Measurements from ENCODE around the gene CORIN.
A peak's percentile ranks its signal among the peaks of the same experiment; 100 is the strongest.

CORIN gene

DNA sequence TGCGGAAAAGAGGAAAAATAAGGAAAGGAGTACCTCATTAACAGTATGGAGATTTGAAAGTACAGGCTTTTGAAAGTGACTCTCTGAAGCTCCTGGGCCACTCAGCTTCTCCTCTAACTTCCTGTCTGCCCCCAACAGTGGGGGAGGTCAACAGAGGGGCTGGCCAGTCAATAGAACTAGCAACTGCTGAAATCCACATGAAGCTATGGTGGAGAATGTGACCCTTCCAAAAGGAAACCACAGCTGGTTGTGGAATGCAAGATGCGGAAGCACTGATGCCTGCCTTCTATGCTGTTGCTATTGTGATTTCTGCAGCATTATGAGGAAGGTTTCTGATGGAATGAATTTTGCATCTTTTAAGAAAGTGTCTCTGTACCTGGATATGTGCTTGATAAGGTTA is 2.4 kb downstream of the CORIN start:
- DNase-seq = no peak

DNA sequence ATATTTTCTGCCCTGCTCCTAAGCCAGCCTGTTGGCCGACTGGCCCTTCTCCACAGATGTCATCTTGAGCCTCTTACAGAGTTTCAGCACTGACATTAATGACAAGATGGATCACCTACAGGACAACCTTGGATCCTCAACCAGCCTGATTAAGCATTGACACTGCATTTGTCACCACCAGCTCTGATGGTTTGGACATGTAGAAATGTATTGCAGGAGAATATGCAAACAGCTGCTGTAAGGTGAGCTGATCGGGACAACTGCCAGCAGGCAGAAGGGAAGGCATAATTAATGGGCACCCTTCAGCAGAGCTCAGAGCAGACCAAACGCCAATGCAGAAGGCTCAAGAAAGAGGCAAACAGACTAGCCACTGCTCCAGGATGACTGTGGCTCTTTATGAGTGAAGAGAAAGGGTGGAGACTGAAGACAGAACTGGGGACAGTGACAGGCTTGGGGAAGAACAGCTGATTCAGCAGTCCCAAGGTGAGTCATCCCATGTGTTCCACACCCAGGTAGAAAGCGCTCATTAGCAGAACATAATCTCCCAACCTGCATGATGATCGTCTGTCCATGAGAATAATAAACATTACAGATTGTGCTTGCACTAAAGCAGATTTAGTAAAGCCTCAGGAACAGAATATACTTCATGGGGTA is 6.7 kb downstream of the CORIN start:
- DNase-seq = no peak

DNA sequence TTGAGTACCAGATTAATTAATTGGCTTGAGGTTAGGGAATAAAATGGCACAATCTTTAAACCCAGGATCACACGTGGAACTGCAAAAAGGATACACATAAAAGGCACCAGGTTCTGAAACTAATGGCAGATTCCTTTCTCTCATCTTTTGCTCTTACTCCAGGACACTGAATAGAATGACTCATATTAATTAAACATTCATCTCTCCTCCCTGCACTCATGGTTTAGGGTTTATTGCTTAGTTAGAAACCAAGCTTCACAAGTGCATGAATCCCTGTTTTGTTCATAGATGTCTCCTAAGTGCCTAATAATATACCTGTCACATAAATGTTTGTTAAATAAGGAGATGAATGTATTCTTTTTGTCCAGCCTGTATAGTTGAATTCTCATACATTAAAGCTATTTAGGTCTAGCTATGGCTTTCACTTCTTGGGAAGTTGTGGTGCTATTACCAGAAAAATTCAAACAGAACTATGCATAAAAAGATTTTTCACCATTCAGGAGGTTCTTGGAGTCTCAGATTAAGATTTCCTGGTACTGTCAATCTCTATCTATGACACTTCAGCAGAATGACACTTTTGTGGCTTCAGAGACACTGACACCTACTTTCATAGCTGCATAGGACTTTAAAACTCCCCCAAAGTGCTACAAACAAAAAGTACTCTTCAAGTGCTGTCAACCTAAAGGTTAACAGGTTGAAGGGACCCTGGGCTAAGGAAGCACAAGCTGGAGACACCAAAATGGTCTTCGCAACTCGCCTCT is 7.4 kb downstream of the CORIN start:
- no peak for DNase-seq

DNA sequence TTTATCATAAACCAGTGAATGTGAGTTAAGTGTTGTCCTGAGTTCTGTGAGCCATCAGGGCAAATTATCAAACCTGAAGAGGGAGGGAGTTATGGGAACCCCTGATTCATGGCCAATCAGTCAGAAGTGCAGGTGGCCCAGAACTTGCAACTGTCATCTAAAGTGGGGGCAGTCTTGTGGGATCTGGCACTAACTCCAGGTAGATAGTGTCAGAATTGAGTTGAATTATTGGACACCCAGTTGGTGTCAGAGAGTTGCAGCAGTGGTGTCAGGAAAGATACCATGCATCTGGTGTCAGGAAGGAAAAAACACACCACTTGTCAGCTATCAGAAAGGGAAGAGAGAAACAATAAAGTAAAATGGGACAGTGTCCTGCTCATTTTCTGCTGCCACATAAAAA is 8.4 kb downstream of the CORIN start:
- no peak for DNase-seq

DNA sequence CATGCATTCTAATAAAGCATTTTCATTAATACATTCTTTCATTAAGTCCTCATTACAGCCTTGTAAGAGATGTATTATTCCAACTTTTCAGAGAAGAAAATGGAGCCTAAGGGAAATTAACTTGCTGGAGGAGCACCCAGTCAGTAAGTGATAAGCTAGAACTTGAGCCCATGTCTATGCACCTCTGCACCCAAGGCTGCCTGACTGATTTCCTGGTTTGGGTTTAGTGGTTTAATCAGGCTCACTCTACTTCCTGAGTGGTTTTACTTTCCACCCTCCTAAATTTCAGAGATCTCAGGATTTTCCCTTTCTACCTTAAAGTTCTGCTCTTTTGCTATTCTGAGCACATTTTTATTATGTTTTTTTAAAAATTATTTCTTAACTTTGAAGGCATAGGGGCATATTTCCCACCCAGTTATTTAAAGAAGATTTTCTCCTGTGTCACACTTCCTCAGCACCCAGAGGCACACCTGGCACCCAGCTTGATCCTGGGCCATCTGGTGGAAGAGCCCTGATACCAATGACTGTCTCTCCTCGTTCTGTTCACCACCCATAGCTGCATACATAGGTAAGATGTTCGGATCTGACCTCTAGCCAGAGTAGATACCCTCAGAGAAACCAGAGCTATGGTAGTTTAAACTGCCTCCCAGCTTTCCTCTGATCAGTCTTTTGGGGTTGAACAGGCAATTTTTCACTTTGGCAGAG is 10.4 kb downstream of the CORIN start:
- no peak for DNase-seq

DNA sequence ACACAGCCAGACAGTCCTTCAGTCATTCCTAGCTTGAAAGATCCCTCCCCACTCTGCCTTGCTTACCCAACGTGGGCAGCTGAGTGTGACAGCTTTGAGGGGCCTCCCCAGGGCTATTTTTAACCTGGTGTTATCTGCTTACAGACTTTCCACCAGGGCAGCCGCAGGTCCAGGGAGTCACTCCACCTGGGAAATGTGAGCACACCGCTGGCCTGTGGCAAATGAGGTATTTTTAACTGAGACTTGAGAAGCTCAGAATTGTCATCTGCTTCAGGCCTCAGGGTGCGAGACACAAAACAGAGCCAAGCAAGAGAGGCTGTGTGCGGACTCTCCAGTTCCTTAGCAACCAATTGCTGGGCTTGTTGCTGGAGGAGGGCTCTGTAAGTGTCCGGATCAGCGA is 13.0 kb downstream of the CORIN start:
- DNase-seq = no peak

DNA sequence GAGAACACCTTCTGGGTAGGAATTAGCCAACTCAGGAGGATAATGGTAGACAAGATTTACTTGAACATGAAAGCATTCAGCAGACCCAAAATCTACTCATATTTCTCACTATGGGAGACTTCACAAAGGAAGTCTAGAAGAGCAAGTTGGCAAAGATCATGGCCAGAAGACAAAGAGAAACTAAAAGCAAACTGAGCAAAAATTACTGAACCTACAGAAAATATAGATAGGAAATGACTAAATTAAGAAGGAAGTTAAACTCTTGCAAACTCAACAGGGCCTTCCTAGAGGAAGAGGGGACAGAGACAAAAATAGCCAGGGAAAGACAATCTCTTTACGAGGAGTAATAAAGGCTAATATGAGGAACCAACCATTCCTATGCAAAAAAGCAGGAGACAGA is 18.7 kb downstream of the CORIN start:
- DNase-seq = no peak

DNA sequence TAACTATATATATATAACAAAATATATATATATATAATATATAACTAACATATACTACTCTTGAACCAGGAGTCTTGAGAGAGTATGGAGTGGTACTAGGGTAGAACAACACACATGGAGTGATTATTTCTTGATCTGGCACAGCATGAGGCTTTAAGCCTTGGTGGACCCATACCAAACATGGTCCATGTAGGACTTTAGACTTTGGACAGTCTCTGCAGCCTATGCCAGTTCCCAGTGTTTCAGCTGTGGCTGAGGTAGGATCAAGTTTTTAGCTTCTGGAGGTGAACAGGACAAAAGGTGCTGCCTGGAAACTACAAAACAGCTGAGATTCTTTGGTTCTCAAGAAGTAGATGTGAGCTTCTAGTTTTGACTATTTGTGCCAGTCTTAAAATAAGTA is 20.6 kb downstream of the CORIN start:
- DNase-seq = no peak

DNA sequence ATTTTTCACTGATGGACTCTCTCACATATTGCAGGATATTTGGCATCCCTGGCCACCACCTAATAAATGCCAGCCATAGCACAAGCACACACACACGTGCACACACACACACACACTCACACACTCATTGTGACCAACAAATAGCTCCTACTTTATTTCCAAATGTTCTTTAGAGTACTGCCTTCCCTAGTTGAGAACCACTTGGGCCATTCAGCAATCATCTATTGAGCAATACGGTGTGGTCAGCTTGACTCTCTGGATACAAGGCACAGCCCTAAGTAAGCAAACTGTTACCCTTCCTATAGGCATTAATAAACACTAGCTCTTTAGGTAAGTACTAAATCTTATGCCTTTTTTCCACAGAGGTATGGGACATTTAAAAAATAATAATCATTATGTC is 21.1 kb downstream of the CORIN start:
- no peak for DNase-seq

DNA sequence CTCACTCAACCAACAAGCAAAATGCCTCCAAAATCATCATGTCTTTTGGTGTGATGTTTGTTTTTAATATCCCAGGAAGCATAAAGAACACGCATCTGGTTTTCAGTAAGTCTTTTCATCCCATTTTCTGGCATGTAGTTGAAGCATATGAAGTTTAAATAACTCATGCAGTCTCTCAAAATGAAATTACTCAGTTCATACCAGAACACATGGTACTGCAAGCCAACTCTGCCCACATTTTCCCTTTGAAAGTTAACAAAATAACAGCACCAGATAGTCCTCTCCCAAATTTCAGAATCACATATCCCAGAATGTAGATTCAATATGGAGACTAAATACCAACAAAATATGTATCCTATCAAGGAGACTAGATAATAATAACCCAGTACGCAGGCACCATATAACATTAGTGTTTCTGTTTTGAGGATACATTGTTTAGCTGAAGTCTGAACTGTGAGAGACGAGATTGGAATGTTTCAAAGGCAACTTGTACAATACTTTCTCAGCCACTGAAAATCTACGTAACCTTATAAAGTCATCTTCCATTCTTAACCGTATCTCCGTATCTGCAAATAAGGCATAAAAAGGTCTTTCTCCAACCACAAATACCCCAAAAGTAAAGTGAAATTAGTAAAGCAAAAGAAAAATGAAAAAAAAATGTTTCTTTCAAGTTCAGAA is 23.1 kb downstream of the CORIN start:
- no peak for DNase-seq

DNA sequence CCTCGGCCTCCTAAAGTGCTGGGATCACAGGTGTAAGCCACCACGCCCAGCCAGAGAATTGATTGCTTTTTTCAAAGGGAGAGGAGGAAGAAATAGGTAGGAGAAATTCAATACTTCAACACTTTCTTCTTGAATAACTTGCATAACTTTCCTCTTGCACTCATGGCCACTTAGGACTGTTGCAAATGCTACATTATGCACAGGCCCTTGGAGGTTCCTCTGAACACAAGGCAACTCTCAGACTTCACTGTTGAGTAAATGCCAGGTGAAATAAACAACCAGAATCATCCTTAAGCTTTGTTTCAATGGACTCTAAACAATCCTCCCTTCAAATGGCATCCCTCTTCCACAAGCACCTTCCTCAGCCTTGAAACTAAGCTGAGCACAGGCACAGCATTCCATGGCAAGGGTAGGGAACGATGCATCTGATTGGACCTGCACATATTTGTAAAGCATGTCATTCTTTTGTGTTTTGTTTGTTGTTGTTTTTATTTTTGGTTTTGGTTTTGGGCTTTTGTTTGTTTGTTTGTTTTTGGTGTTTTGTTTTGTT is 28.1 kb downstream of the CORIN start:
- no peak for DNase-seq

DNA sequence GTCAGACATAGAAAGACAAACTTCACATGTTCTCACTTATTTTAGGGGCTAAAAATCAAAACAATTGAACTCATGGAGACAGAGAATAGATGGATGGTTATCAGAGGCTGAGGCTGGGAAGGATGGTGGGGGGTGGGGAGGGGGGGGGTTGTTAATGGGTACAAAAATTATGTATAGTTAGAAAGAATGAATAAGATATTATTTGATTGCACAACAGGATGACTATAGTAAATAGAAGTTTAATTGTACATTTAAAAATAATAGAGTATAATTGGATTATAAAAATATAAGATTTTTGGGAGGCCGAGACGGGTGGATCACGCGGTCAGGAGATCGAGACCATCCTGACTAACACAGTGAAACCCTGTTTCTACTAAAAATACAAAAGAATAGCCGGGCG is 33.3 kb downstream of the CORIN start:
- no peak for DNase-seq

DNA sequence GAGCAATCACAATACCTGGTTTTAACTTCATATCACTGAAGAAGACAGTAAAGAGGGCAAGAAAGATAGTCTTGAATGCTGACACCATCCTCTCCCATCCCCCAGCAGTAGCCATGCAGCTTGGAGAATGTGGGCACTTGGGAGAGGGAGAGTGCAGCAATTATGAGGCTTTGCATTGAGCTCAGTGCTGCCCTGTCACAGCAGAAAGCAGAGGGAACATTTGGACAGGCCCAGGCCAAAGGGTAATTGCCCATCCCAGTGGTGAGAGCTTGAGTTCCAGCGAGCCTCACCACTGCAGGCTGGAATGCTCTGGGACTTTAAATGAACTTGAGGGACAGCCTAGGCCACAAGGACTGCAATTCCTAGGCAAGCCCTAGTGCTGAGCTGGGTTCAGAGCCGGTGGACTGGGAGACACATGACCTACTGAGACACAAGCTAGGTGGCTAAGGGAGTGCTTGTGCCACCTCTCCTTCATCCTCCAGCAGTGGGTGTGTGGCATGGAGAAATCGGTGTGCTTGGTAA is 36.3 kb downstream of the CORIN start:
- DNase-seq = no peak

DNA sequence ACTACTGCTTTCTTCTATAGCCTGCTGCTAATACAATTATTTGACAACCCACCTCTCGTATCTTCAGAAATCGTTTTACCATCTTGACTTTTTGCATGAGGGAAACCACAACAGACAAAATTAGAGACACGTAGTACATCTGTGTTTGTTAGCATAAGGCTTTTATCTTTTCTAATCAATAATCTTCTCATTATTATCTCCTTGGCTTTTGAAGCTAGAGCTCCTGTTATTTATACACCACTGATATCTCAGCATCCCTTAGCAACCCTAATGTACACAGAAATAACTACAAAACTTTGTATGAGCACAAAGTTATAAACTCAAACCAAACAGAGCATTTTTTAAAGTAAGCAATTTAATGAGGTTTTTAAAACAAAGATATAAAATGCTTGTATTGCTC is 39.7 kb downstream of the CORIN start:
- no peak for DNase-seq

DNA sequence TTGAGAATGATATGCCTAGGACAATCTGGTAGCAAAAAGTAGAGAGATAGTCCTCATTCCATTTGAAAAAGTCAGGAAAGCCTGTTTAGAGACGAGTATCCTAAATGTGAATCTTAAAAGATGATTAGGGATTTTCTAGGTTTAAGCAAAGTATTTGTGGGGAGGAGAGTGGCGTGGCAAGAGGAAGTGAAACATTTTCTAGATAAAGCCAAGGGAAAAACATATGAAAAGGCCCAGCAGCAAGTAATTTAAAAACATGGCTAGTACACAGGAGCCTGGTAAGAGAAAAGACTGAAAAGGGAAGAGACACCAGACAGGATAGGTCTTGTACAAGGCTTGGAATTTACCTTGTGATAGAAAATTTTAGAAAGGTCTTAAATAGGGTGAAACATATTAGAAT is 45.9 kb downstream of the CORIN start:
- no peak for DNase-seq

DNA sequence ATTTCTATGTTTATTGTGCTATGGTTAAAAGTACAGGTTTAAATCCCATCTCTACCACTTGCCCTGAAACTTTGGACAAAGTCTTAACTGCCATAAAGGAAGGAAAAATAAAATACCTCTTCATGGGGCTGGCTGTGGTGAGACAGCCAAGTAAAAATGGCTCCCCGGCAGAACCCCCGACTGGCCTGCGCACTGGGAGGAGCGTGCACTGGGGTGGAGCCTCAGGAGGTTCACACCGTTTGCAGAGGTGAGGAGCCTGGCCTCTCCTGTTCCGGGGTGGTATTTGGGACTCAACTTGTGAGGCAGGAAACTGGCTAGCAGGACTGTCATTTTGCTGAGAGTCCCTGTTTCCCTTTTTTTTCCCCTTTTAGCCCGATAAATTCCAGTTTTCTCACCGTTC is 47.8 kb downstream of the CORIN start:
- DNase-seq = no peak

DNA sequence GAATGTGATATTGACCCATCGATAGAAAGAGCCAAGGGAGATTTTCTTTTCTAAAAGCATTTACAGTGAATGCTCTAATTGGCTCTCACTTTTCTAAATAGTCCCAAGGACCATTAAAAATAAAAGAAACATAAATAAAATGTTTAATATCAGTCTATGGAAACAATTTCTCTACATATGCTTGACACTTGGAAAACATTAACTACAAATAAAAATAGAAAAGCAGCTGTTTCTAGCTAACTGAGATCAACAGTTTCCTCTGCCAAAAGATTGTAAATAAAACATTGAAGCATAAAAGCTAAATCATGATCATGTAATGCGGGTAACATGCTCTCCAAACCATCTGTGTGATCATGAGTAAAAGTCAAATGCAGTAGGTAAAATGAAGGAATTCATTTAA is 49.7 kb downstream of the CORIN start:
- no peak for DNase-seq

DNA sequence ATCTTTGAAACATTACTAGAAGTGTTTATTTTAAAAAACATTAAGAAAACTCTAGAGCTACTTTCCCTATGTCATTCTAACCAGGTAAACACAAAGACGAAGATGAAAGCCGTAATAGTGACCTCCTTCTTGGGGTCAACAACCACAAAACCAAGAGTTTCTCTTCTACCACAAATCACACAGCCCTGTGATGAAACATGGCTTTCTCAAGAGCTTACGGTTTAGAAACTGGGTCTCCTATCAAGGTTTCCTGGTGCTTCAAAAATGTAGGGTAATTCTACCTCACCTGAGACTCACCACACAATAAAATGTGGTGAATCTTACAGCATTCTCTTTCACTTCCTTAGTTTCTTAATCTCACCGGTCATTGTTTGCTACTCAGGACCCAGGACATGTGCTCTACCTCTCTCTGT is 50.9 kb downstream of the CORIN start:
- no peak for DNase-seq

DNA sequence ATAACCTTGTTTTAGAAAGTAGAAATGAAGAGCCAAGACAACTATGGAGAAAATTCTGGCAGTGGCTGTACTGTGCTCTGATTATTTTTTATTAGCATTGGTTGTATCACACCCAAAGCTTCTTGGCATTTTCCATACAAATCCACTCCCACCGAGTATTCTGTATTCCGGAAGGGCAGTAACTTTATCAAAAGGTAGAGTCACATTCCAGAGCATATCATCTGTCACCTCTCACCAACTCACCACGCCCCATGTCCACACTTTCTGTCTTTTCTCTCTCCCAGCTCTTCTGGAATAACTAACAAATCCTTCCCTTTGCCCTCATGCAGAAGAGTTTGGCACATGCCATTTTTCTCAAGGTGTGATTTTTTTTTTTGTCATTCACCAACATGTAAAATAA is 52.7 kb downstream of the CORIN start:
- DNase-seq = no peak

DNA sequence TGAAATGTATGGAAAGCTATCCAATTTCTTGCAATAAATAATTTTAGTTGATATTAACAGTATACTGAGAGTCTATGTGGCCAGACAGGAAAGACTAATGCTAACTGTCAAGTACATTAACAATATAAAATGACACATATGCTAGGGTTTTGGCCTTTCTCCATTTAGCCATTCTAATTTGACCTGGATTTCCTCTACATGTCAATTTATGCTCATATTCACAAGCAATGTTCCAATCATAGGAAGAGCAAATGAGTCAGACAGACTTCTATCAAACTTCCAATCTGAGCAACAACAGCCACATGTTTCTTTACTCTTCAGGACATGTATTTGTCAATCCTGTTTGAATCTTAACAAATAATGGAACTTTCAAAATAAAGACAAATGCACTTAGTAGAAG is 53.6 kb downstream of the CORIN start:
- peak; percentile 8 for DNase-seq

DNA sequence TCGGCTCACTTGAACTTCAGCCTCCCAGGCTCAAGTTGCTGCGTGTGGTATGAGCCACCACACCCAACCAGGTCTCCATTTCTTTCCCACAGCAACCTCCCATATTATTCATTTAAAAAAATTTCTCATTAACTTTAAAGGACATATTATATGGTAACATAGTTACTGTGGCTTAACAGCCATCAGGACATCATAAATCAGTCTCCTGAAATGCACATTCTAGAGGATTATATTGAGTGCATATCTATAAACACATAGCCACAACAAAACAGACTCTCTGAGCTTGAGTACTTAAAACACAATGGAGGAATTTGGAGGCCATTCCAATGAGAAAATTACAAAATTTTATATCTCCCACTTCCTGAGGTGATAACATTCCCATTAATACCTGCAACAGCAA is 61.5 kb downstream of the CORIN start:
- DNase-seq = no peak

DNA sequence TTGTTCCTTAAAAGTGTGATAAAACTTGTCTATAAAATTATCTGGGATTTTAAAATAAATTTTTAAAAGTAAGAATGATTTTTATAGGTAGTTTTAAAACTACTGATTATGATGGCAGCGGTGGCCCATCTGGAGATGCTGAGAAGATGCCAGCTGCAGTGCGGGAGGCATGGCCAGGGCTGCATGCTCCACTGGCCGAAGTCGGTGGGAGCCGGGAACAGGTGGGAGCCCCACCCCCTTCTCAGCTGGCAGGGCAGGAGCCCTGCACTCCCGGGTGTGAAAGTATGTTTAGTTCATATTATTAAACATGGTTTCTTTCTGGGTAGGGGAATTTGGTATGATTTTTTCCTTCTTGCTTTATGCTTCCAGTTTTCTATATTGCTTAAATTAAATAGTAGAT is 63.8 kb downstream of the CORIN start:
- no peak for DNase-seq

DNA sequence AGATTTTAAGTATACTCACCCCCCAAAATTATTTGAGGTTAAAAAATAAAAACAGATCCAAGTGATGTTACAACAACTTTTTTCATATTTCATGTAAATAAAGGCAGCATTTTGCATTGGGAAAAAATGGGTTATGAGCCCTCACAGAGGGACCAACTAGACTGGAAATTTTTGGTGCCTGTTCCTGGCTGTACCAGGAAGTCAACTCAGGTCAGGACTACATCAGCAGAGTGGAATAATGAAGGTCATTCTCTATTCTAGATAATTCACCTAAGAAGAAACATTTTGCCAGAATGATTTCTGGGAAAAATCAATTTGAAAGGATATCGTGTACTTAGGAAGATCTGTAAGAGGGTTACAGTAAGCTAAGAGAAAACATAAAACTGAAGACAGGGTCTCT is 66.8 kb downstream of the CORIN start:
- DNase-seq = no peak

All from HCEC 1CT (cell line).